ENCODE measurements around the gene NSMCE4A. TPM values are rescaled to one million over a fixed set of nuclear protein-coding genes. Genes with fewer than 3 reads are reported as not detected.

The NSMCE4A gene
- total and polyA plus RNA-seq, 2 of the 8 experiments (the other 6 are each of a cell fraction or from before 2014, with no cell fraction given) = 48.6 to 66.0 TPM

GRCh38 chr10:122022276-122022675 lies 47.3 kb upstream of the NSMCE4A start (continued):
- TF ChIP-seq CHD7 (IDR thresholded peaks at IDR 0.05; ENCODE audit: insufficient replicate concordance, low read length) = no peak

All from H1 (cell line).